GM10847 (cell line): ENCODE results near the gene PTPN1.

ENCODE experiments used
- POLR2A ChIP-seq: IDR thresholded peaks from 2 replicates; pipeline ENCODE4 v1.6.1; 2011; ENCODE audit not compliant: insufficient read length; ENCODE audit errors: extremely low read depth

The PTPN1 gene

DNA sequence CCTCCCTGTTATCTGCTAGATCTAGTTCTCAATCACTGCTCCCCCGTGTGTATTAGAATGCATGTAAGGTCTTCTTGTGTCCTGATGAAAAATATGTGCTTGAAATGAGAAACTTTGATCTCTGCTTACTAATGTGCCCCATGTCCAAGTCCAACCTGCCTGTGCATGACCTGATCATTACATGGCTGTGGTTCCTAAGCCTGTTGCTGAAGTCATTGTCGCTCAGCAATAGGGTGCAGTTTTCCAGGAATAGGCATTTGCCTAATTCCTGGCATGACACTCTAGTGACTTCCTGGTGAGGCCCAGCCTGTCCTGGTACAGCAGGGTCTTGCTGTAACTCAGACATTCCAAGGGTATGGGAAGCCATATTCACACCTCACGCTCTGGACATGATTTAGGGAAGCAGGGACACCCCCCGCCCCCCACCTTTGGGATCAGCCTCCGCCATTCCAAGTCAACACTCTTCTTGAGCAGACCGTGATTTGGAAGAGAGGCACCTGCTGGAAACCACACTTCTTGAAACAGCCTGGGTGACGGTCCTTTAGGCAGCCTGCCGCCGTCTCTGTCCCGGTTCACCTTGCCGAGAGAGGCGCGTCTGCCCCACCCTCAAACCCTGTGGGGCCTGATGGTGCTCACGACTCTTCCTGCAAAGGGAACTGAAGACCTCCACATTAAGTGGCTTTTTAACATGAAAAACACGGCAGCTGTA lies 73.4 kb downstream of the PTPN1 start:
- TF ChIP-seq POLR2A, result no peak

DNA sequence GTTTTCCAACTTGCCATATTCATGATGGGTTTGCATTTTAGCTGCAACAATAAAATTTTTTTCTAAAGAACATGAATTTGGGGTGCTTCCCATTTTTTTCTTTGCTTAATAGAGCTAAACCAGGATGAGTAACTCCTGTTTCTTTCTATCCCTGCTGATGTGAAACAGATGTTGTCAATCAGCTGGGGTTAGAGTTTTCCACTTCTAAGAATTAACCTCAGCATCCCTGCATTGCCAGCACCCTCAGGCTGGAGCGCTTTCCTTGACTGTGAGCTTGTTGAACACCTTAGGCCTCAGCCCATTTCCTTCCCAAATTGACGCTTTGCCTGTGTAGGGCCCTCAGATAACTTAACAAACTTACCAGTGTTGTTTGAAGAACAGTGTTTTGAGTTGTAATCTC lies 74.5 kb downstream of the PTPN1 start:
- no peak for TF ChIP-seq POLR2A

DNA sequence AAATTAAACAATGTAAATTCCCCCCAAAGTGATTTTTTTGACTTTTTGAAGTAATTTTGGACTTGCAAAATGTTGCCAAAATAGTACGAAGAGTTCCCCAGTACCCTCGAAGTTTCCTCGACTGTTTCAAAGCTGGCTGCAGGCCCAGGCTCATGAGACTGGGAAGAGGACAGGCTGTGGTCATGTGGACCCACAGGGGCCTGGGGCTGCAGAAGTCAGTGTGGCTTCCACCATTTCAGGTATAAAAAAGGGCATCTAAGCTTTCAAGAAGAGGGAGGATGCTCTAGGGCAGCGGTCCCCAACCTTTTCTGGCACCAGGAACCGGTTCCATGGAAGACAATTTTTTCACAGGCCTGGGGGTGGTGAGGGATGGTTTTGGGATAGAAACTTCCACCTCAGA lies 75.0 kb downstream of the PTPN1 start:
- TF ChIP-seq POLR2A, result no peak

GRCh38 chr20:50585678-50586077 lies 75.5 kb downstream of the PTPN1 start:
- no peak for TF ChIP-seq POLR2A

DNA sequence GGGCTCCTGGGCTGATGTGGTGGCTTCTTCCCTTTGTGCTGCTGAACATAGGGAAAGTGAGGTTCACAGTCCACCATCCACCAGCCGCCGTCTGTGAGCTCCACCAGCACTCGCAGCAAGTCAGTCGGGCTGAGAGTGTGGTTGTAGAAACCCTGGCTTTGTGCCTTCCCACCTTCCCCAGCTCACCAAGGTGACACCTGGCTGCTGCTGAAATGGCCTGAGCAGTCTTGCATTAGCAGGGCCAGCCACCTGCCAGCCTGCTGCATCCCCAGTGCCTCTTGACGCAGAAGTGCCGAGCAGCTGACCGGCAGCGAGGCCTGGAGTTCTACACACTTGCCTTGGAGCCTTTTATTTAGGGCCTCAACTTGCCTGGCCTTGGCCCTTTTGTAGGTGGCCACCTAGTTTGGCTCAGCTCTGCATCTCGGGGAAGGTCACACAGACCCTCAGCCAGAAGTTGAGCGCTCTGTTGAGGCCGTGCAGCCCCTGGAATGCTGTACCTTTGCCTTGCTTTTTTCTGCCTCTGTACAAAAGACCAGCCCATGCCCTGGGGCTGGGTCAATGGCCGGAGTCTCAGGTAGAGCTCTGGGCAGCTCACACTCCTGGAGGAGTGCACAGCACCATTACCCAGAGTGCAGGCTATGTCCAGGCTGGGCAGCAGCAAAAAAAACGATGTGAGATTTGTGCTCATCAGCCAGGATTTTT lies 76.5 kb downstream of the PTPN1 start:
- no peak for TF ChIP-seq POLR2A

GRCh38 chr20:50587291-50587961 lies 77.2 kb downstream of the PTPN1 start:
- peak; percentile 18 for TF ChIP-seq POLR2A

- no peak for TF ChIP-seq POLR2A
These were observed 78.0 kb downstream of the PTPN1 start for GRCh38 chr20:50588034-50588736.

- no peak for TF ChIP-seq POLR2A
These were observed 79.6 kb downstream of the PTPN1 start for GRCh38 chr20:50589548-50590347.

GRCh38 chr20:50590348-50590664 lies 80.1 kb downstream of the PTPN1 start:
- TF ChIP-seq POLR2A, result no peak

GRCh38 chr20:50591233-50591852 lies 81.2 kb downstream of the PTPN1 start:
- TF ChIP-seq POLR2A, result no peak

DNA sequence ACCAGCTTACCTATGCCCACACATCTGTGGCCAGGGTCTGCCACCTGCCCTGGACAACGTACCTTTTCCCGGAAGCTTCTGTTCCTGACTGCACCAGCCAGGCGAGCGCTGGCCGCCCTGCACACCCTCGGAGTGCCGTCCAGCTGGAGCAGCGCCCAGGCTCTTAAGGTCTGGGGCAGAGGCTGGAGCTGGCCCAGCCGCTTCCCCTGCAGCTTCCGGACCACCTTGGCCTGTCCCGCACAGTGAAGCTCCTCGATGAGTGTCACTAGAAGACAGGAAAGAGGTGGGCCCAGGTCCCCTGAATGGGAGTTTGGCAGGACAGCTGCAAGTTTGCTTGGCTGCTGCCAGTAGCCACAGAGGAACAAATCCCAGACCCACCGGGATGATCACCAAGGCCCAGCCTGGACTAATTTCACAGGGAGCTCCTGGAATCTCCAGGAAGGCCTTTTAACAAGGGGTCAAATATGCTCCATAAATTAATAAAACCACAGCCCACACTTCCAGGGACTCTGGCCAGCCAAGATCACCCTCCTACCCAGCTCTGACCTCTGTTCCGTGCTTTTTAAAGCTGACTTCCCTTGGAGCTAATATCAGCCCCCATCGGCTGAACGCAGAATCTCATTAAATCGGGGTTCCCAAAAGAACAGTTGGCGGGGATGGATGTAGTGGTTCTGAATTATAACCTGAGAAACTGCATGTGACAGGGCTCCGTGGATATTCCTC lies 82.3 kb downstream of the PTPN1 start:
- TF ChIP-seq POLR2A, result no peak

DNA sequence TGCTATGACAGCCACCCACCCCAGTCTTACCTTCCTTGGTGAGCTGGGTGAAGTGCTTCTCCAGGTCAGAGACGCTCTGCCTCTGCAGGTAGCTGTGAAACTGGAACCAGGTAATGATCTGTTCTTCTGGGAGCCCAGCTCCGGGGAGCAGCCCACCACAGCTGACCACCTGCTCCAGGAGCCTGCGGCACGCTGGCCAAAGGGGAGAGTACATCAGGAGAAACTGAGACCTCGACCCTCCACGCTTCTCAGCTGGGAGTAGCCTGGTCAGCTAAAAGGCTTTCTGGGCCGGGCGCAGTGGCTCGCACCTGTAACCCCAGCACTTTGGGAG lies 82.8 kb downstream of the PTPN1 start:
- no peak for TF ChIP-seq POLR2A

DNA sequence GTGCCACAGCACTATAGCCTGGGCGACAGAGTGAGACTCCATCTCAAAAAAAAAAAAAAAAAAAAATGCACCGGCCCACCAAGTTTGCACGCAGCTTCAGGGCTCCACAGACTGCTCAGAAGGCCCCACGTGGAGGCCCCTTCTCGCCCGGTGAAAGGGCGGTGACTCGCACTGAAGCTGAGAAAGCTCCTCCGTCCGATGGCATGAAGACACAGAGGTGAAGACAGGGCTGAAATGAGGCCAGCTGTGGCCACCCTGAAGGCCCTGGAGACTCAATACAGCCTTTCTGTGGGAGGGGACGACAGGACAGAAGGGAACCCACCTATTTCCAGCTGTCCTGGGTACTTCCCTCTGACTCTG lies 84.0 kb downstream of the PTPN1 start:
- TF ChIP-seq POLR2A, result no peak

DNA sequence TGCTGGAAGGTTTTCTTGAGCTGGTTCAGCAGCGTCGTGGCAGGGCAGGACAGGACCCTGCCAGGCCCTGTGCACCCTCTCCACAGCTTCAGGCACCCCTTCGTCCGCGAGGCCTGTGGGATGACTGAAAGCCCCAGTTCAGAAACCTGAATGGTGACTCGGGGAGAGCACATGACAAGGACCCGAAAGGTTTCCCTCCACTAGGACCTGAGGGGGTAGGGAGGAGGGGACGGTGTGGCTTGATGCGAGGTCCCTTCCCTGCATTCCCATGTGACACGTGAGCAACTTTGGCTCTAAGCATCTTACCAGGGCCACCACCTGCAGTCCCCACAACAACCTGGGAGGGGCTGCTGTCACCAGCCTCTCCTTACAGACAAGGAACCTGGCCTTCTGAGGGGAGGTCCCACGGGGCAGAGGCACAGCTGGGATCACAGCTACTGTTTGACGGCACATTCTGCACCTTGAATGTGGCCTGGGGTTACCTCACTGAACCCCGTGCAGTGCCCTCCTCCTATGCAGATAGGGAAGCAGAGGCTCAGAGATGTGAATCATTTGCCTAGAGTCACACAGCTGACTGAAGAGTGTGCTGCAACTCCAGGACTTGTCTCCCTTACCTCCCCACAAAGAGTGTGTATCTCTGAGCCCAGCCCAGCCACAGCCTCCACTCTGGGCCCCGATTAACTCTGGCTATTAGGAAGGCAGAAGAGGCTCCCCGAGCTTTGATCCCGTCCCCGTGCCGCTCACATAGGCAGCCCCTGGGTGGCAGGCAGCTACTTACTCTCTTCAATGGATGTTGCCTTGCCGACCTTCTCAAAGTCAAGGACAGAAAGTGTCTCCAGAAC lies 84.6 kb downstream of the PTPN1 start:
- no peak for TF ChIP-seq POLR2A

DNA sequence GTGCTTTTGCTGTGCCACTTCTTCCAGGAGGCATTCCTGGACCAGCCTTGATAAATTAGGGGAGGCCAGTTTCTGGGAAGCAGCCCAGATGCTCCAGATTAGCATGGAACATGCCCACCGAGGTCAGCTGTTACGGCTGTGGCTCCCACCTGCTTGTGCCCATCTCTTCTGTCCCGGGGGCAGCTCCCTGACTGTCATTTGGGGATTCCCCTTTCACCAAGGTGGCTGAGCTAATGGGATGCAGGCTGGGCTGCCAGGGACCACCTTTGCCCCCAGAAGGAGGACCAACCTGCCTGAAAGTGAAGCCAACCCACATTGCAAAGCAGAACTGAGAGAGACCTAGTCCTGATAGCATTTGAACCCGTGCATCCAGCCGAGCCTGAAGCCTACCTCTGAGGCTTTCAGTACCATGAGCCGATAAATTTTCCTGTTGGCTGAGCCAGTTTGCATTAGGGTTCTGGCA lies 85.3 kb downstream of the PTPN1 start:
- no peak for TF ChIP-seq POLR2A
